ENCODE results near the gene MXD3.

MXD3 gene

DNA sequence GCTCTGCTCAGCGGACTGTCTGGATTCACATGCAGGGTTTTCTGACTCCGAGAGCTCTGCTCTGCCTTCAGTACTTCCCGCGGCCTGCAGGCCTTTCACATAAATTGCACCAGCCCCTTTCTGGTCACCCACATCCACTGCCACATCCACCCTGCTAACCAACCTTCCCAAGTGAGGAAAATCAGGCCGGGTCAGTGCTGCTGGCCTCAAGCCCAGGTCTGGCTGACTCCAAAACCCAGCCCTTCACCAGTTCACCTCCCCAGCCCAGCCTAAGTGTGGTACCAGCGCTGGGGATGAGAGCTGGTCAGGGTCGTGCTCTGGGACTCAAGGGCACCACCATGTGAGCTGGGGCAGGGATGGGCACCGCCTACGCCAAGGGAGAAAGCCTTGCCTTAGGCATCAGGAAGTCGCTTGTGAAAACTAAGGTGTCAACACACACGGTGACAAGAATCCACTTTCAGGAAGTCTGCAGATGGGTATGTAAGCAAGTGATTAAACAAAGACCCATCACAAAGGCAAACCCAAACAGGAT lies 27.5 kb upstream of the MXD3 start:
- no peak for DNase-seq

- no peak for DNase-seq
Observed at GRCh38 chr5:177338251-177339106, 26.8 kb upstream of the MXD3 start.

DNA sequence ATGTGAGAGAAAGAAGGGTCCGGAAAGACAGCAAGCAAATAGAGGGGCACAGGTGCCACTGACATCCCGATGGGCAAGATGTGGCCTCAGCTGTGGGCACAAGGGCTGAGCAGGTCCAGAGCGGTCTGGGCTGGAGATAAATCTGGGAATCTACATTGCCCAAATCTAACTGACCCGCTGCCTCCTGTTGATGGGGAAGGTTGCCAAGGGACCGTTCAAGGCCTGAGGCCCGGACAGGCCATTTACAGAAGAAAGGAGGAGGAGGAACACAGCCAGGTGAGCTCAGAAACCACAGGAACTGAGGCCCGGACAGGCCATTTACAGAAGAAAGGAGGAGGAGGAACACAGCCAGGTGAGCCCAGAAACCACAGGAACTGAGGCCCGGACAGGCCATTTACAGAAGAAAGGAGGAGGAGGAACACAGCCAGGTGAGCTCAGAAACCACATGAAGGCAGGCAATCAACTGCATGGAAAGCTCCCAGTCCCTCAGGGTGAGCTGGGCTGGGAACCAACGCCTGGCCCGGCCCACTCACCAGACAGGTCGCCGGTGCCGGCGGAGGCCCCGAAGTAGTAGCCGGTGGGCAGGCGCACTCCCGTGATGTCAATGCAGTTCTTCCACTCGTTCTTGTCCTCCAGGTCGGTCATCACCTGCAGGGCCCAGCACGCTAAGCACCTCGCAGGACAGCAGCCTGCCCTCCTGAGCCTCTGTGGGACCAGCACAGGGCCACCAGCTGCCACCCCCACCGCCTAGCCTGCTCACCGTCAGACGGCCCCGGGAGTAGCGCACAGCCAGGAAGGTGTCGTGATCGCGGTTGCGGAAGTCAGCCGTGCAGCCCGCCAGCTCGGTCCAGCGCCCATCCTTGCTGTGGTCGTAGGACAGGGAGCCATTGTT lies 25.2 kb upstream of the MXD3 start:
- no peak for DNase-seq

DNA sequence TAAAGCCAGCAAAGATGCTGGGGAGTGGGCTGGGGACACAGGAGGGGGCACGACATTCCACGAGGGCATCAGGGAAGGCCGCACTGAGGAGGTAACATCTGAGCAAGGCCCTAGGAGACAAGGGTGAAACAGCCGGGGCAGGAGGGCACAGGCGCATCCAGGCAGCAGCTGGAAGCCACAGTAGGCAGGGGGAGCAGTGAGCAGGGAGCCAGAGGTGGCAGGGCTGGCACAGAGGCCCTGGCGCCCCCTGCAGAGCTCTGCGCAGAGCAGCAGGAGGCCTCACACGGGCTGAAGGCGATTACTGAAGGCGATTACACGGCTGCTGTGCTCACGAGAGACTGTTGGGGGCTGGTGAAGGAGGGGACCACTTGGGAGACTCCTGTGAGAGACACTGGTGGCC lies 24.4 kb upstream of the MXD3 start:
- DNase-seq, result no peak

GRCh38 chr5:177335701-177336065 lies 24.0 kb upstream of the MXD3 start:
- DNase-seq, result no peak

- DNase-seq, result no peak
Observed at GRCh38 chr5:177334781-177335700, 23.3 kb upstream of the MXD3 start.

- no peak for DNase-seq
Observed at GRCh38 chr5:177334155-177334551, 22.5 kb upstream of the MXD3 start.

GRCh38 chr5:177333420-177334154 lies 21.9 kb upstream of the MXD3 start:
- DNase-seq, result no peak

GRCh38 chr5:177332896-177333260 lies 21.2 kb upstream of the MXD3 start:
- DNase-seq, result no peak

DNA sequence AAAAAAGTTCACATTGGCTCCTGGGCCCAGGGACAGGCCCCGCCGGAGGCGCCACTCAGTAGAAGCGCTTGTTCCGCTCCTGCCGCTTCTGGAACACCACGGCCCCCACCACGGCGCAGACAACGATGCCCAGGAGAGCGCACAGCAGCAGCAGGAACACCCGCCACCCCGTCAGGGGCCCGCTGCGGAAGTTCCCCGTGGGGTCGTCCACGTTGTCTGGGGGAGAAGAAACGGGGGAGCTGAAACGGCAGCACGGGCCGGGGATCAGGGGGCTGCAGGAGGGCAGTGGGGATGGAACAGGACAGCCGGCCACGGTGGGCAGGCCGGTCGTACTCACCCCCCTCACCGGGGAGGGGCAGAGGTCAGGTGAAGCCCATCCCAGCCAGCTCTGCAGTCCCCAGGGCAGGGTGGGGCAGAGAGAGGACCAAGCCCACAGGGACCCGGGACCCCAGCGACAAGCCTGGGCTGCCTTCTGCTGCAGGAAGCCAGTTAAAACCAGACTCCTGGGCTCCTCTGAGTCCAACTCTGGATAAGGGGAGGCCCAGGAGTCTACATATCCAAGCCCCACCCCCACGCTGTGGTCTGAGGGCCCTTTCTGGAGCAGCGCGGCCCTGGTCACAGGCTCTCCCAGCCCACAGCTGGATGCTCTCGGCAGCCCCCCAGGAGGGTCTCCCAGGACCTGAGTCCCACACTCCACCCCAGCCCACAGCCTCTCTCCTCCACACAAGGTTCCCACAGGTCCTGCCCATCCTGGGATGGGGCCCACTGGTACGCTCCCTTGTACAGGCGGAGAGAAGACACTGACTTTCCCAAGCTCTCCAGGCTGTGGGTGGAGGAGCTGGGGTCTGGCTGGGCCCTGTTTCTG lies 20.6 kb upstream of the MXD3 start:
- no peak for DNase-seq

DNA sequence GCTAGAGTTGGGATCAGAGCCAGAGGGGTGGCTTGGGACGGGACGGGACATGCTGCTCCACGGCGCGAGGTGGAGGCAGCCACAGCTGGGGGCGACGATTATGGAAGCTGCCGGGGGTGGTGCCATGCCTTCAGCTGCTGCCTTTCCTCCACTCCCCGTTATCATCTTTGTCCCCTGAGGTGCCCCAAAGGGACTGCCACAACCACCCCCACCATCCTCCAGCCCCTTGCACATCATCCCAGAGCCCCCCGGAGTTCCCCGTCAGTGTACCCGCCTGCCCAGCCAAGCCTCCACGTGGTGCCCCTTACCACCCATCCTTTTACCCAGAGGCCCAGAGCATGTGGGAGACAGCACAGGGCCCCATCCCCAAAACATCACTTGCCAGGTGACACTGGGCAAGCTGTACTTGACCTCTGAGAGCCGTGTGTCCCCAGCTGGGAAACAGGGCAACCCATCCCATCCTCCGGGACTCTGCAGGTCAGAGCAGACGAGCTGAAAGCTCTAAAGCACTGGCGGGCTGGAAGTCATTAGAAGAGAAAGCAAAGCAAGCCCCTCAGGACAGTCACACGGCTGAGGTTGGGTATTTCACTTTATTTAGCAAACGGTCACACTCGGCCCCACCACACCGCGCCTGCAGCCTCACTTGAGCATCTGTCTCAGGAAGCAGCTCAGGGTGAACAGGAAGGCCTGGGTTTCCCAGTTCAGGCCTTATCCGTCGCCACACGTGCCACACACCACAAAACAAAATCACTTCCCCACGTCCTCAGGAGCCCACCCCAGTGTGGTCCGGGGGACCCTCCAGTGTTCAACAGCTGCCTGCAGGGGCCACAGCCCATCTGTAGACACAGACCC lies 19.5 kb upstream of the MXD3 start:
- no peak for DNase-seq

DNA sequence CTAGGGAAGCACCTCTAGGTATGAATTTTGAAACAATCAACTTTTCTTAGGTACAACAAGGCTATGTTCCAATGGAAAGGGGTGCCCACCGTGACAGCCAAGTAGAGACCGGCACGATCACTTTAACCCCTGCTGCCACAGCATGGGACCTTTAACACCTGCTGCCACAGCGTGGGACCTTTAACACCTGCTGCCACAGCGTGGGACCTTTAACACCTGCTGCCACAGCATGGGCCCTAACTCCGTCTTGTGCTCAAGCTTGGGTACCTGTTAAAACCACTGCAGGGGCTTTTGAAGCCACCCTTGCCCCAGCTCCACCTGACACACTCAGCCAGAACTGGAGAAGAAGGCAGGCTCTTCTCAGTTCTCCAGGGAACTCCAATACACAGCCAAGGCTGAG lies 18.2 kb upstream of the MXD3 start:
- no peak for DNase-seq

GRCh38 chr5:177328545-177329231 lies 17.0 kb upstream of the MXD3 start:
- DNase-seq, result no peak

- no peak for DNase-seq
Observed at GRCh38 chr5:177327539-177328522, 16.1 kb upstream of the MXD3 start.

DNA sequence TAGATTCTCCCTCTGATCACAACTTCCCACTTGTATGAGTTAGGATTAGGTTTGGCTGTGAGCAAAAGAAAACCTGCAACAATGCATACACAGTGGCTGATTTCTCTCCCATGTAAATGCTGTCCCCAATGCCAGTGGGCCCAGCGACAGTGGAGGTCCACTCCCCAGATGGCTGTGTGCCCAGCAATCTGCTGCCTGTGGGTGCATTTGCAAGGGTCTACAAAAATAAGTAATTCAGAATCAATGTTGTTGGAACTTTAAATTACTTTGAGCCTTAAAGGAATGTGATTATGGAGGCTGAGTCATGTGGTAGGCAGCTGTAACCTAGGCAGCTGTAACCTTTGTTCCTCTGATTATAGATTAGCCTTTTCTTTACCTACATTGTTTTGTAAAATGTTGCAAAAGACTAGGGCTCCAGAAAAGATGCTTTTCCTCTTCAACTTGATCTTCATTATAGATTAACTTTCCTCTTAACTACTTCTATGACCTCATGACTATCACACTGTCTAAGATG lies 14.2 kb upstream of the MXD3 start:
- DNase-seq, result no peak

- DNase-seq, result no peak
Observed at GRCh38 chr5:177320879-177321278, 9.2 kb upstream of the MXD3 start.

- no peak for DNase-seq
Observed at GRCh38 chr5:177319913-177320588, 8.4 kb upstream of the MXD3 start.
